GM19193 (cell line): ENCODE results near the gene DIDO1.

ENCODE experiments used
- POLR2A ChIP-seq: IDR thresholded peaks from 4 replicates; pipeline ENCODE4 v1.6.1; 2011; ENCODE audit not compliant: insufficient read depth, insufficient read length; ENCODE audit errors: extremely low read depth

DIDO1 gene

GRCh38 chr20:62914970-62915457 is 11.3 kb downstream of the DIDO1 start:
- no peak for TF ChIP-seq POLR2A

- no peak for TF ChIP-seq POLR2A
Measured at GRCh38 chr20:62914436-62914835, 11.9 kb downstream of the DIDO1 start.

GRCh38 chr20:62913043-62913630 is 13.2 kb downstream of the DIDO1 start:
- TF ChIP-seq POLR2A, result no peak

- TF ChIP-seq POLR2A, result no peak
Measured at GRCh38 chr20:62911701-62912280, 14.5 kb downstream of the DIDO1 start.

- TF ChIP-seq POLR2A, result no peak
Measured at GRCh38 chr20:62910777-62911497, 15.4 kb downstream of the DIDO1 start.

GRCh38 chr20:62910217-62910766 is 16.0 kb downstream of the DIDO1 start:
- TF ChIP-seq POLR2A, result no peak

GRCh38 chr20:62908971-62909791 is 17.1 kb downstream of the DIDO1 start:
- no peak for TF ChIP-seq POLR2A

GRCh38 chr20:62907384-62908317 is 18.7 kb downstream of the DIDO1 start:
- TF ChIP-seq POLR2A, result no peak

- no peak for TF ChIP-seq POLR2A
Measured at GRCh38 chr20:62906647-62907375, 19.5 kb downstream of the DIDO1 start.

- TF ChIP-seq POLR2A, result no peak
Measured at GRCh38 chr20:62906209-62906608, 20.1 kb downstream of the DIDO1 start.

GRCh38 chr20:62905536-62906117 is 20.7 kb downstream of the DIDO1 start:
- TF ChIP-seq POLR2A, result no peak

GRCh38 chr20:62902926-62903615 is 23.2 kb downstream of the DIDO1 start:
- no peak for TF ChIP-seq POLR2A
